ENCODE results near the gene PKHD1.

DNA sequence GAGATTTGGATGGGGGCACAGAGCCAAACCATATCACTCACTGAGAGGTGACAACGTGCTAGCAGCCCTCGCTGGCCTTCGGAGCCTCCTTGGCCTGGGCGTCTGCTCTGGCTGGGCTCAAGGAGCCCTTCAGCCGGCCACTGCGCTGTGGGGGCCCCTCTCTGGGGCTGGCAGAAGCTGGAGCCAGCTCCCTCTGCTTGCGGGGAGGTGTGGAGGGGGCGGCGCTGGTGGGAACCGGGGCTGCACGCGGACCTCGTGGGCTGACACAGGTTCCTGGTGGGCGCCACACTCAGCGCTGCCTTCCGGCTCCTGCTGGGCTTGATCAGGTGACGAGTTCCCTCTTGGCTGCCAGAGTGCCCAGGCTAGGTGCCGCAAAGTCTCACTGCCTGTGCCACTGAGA lies 489.2 kb downstream of the PKHD1 start:
- TF ChIP-seq ELF4 (IDR thresholded peaks at IDR 0.05), result no peak
- TF ChIP-seq CTBP1 (IDR thresholded peaks at IDR 0.05; ENCODE audit: borderline replicate concordance), result no peak
- no peak for TF ChIP-seq HDGF (IDR thresholded peaks at IDR 0.05; ENCODE audit: borderline replicate concordance)
- TF ChIP-seq BHLHE40 (IDR thresholded peaks at IDR 0.05; ENCODE audit: borderline replicate concordance), result no peak
- TF ChIP-seq SP1 (IDR thresholded peaks at IDR 0.05), result no peak
- TF ChIP-seq SUZ12 (IDR thresholded peaks at IDR 0.05), result no peak
- TF ChIP-seq, protein P1, sequence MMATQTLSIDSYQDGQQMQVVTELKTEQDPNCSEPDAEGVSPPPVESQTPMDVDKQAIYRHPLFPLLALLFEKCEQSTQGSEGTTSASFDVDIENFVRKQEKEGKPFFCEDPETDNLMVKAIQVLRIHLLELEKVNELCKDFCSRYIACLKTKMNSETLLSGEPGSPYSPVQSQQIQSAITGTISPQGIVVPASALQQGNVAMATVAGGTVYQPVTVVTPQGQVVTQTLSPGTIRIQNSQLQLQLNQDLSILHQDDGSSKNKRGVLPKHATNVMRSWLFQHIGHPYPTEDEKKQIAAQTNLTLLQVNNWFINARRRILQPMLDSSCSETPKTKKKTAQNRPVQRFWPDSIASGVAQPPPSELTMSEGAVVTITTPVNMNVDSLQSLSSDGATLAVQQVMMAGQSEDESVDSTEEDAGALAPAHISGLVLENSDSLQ (IDR thresholded peaks at IDR 0.05), result no peak
- TF ChIP-seq TARDBP (IDR thresholded peaks at IDR 0.05), result no peak
- TF ChIP-seq FOXA1 (IDR thresholded peaks at IDR 0.05), result no peak
- TF ChIP-seq FOXM1 (IDR thresholded peaks at IDR 0.05; ENCODE audit: borderline replicate concordance), result no peak
- no peak for TF ChIP-seq ZNF384 (IDR thresholded peaks at IDR 0.05)
- TF ChIP-seq FOXK2 (IDR thresholded peaks at IDR 0.05), result no peak
- no peak for TF ChIP-seq LEF1 (IDR thresholded peaks at IDR 0.05; ENCODE audit: borderline replicate concordance)
- TF ChIP-seq ARNT (IDR thresholded peaks at IDR 0.05), result no peak
